ENCODE results near the gene CCDC85C. TPM values are rescaled to one million over a fixed set of nuclear protein-coding genes. Genes with fewer than 3 reads are reported as not detected.
A peak's percentile ranks its signal among the peaks of the same experiment; 100 is the strongest.

CCDC85C gene
- total RNA-seq, 1 donor from 2014 or later, result 16.6 TPM

- H3K27me3 ChIP-seq (ENCODE audit: insufficient read depth, low read length), result no peaks in the 10 kb centered on the region
- H3K9me3 ChIP-seq (ENCODE audit: insufficient read depth, low read depth, low read length), result no peaks in the 10 kb centered on the region
- H3K9ac ChIP-seq (ENCODE audit: low read length), result peak overlapping the region; percentile 65
- Mint-ChIP-seq H3K36me3 (ENCODE audit: low read depth, unreplicated experiment) (peaks cover 4% of the 10 kb centered on the region), H3K27me3 (ENCODE audit: low read depth, unreplicated experiment) (no peaks in the 10 kb centered on the region), H3K4me1 (ENCODE audit: low read depth, unreplicated experiment) (peaks cover 32% of the 10 kb centered on the region), H3K4me3 (ENCODE audit: unreplicated experiment) (no peak overlapping the region), H3K27ac (ENCODE audit: unreplicated experiment) (peak overlapping the region; percentile 92), H3K9me3 (ENCODE audit: unreplicated experiment) (no peaks in the 10 kb centered on the region)
- peaks cover 7% of the 10 kb centered on the region for H4K20me1 ChIP-seq (ENCODE audit: insufficient read depth, low read length)
- TF ChIP-seq EZH2 (IDR thresholded peaks at IDR 0.05; ENCODE audit: insufficient read depth, low read length), result no peak
- TF ChIP-seq, protein P1, sequence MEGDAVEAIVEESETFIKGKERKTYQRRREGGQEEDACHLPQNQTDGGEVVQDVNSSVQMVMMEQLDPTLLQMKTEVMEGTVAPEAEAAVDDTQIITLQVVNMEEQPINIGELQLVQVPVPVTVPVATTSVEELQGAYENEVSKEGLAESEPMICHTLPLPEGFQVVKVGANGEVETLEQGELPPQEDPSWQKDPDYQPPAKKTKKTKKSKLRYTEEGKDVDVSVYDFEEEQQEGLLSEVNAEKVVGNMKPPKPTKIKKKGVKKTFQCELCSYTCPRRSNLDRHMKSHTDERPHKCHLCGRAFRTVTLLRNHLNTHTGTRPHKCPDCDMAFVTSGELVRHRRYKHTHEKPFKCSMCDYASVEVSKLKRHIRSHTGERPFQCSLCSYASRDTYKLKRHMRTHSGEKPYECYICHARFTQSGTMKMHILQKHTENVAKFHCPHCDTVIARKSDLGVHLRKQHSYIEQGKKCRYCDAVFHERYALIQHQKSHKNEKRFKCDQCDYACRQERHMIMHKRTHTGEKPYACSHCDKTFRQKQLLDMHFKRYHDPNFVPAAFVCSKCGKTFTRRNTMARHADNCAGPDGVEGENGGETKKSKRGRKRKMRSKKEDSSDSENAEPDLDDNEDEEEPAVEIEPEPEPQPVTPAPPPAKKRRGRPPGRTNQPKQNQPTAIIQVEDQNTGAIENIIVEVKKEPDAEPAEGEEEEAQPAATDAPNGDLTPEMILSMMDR (IDR thresholded peaks at IDR 0.05; ENCODE audit: insufficient read depth, low read depth, low read length), result no peak
- H3K36me3 ChIP-seq (ENCODE audit: insufficient read depth, low read length), result no peaks in the 10 kb centered on the region
- no peak overlapping the region for H2AFZ ChIP-seq (ENCODE audit: low read depth, low read length)
- peaks cover 68% of the 10 kb centered on the region for H3K79me2 ChIP-seq (ENCODE audit: insufficient read depth, low read length)
- peak overlapping the region; percentile 80 for H3K4me2 ChIP-seq (ENCODE audit: low read length)
- H3K4me1 ChIP-seq (ENCODE audit: insufficient read depth, low read length), result peaks cover 68% of the 10 kb centered on the region
- peak overlapping the region; percentile 82 for H3K27ac ChIP-seq (ENCODE audit: low read depth, low read length)
- DNase-seq (ENCODE audit: low read depth) (no peak), FAIRE-seq (no peak)
- no peak overlapping the region for H3K4me3 ChIP-seq (ENCODE audit: insufficient read depth, low read depth, low read length)
Observed at GRCh38 chr14:99579120-99579836, 24.7 kb downstream of the CCDC85C start.

GRCh38 chr14:99578541-99579101 is 25.4 kb downstream of the CCDC85C start:
- Mint-ChIP-seq H3K27ac (ENCODE audit: unreplicated experiment) (peak overlapping the region; percentile 90), H3K4me1 (ENCODE audit: low read depth, unreplicated experiment) (peaks cover 38% of the 10 kb centered on the region), H3K27me3 (ENCODE audit: low read depth, unreplicated experiment) (no peaks in the 10 kb centered on the region), H3K9me3 (ENCODE audit: unreplicated experiment) (no peaks in the 10 kb centered on the region), H3K4me3 (ENCODE audit: unreplicated experiment) (no peak overlapping the region), H3K36me3 (ENCODE audit: low read depth, unreplicated experiment) (peaks cover 4% of the 10 kb centered on the region)
- TF ChIP-seq EZH2 (IDR thresholded peaks at IDR 0.05; ENCODE audit: insufficient read depth, low read length), result no peak
- TF ChIP-seq, protein P1 (IDR thresholded peaks at IDR 0.05; ENCODE audit: insufficient read depth, low read depth, low read length), result no peak
- Histone ChIP-seq H3K27ac (ENCODE audit: low read depth, low read length) (peak overlapping the region; percentile 21), H3K36me3 (ENCODE audit: insufficient read depth, low read length) (no peaks in the 10 kb centered on the region), H3K27me3 (ENCODE audit: insufficient read depth, low read length) (no peaks in the 10 kb centered on the region), H4K20me1 (ENCODE audit: insufficient read depth, low read length) (peaks cover 14% of the 10 kb centered on the region), H2AFZ (ENCODE audit: low read depth, low read length) (no peak overlapping the region), H3K4me3 (ENCODE audit: insufficient read depth, low read depth, low read length) (no peak overlapping the region), H3K9ac (ENCODE audit: low read length) (peak overlapping the region; percentile 65), H3K79me2 (ENCODE audit: insufficient read depth, low read length) (peaks cover 62% of the 10 kb centered on the region), H3K9me3 (ENCODE audit: insufficient read depth, low read depth, low read length) (no peaks in the 10 kb centered on the region), H3K4me2 (ENCODE audit: low read length) (peak overlapping the region; percentile 80), H3K4me1 (ENCODE audit: insufficient read depth, low read length) (peaks cover 73% of the 10 kb centered on the region)
- FAIRE-seq, result no peak
- no peak for DNase-seq (ENCODE audit: low read depth)
